Testis (tissue), 2 donors: ENCODE results near the gene BCR.

Source experiments
- POLR2A ChIP-seq: fragments of 450-650 bp; IDR thresholded peaks from one replicate; pipeline ENCODE4 v1.6.1; 2017; ENCODE audit warnings: antibody characterized with exemption, mild to moderate bottlenecking, moderate library complexity
- TF ChIP-seq, protein P1 (sequence below), 3 experiments: fragments of 450-650 bp in 2 of 3; fragments of 200-600 bp in 1 of 3; sonication (generic) in 1 of 3; IDR thresholded peaks; one replicate each; pipeline ENCODE4 v1.5.1; 2016 to 2019; ENCODE audit warnings: antibody characterized with exemption in 3 of 3, mild to moderate bottlenecking in 2 of 3, moderate library complexity in 1 of 3

DNA sequence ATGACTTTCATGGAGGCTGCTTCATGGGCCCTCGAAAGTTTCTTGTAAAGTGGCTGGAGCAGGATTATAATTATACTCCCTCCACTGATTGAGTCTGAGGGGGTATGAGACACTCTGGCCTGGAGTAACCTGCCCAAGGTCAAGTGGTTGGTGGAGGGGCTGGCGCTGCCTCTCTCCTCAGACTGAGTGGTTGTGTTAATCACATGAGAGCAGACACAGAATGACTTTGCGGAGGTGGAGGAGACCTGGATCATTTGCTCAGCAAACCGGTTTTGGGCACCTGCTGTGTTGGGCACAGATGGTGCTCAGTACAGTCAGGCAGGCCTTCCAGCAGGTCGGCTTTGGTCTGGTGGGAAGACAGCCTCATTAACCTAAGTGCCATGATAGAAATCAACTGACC lies 11.8 kb downstream of the BCR start:
- TF ChIP-seq, protein P1, sequence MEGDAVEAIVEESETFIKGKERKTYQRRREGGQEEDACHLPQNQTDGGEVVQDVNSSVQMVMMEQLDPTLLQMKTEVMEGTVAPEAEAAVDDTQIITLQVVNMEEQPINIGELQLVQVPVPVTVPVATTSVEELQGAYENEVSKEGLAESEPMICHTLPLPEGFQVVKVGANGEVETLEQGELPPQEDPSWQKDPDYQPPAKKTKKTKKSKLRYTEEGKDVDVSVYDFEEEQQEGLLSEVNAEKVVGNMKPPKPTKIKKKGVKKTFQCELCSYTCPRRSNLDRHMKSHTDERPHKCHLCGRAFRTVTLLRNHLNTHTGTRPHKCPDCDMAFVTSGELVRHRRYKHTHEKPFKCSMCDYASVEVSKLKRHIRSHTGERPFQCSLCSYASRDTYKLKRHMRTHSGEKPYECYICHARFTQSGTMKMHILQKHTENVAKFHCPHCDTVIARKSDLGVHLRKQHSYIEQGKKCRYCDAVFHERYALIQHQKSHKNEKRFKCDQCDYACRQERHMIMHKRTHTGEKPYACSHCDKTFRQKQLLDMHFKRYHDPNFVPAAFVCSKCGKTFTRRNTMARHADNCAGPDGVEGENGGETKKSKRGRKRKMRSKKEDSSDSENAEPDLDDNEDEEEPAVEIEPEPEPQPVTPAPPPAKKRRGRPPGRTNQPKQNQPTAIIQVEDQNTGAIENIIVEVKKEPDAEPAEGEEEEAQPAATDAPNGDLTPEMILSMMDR (IDR thresholded peaks at IDR 0.05): no peak
- TF ChIP-seq POLR2A: no peak
